Pons (tissue), 1 donor: ENCODE results near the gene AMER3.

ENCODE experiments used
- DNase-seq: peaks from one replicate; pipeline ENCODE4 v3.0.0-alpha.2; 2016; ENCODE audit warnings: low spot score

AMER3 gene

GRCh38 chr2:130756053-130756873 lies 923 bp downstream of the AMER3 start:
- DNase-seq: no peak

- DNase-seq: no peak
Measured at GRCh38 chr2:130756874-130757668, 1.7 kb downstream of the AMER3 start.

GRCh38 chr2:130759906-130760753 lies 4.8 kb downstream of the AMER3 start:
- DNase-seq: no peak

- no peak for DNase-seq
Measured at GRCh38 chr2:130760754-130761751, 5.7 kb downstream of the AMER3 start.

- DNase-seq: no peak
Measured at GRCh38 chr2:130762031-130762909, 6.9 kb downstream of the AMER3 start.

- DNase-seq: no peak
Measured at GRCh38 chr2:130762910-130763385, 7.6 kb downstream of the AMER3 start.

GRCh38 chr2:130763405-130763804 lies 8.1 kb downstream of the AMER3 start:
- DNase-seq: no peak

GRCh38 chr2:130764035-130764820 lies 8.9 kb downstream of the AMER3 start:
- no peak for DNase-seq

- DNase-seq: no peak
Measured at GRCh38 chr2:130764821-130765115, 9.4 kb downstream of the AMER3 start.

- no peak for DNase-seq
Measured at GRCh38 chr2:130765464-130765863, 10.1 kb downstream of the AMER3 start.

GRCh38 chr2:130766037-130766436 lies 10.7 kb downstream of the AMER3 start:
- DNase-seq: no peak

- DNase-seq: no peak
Measured at GRCh38 chr2:130766711-130767407, 11.5 kb downstream of the AMER3 start.

GRCh38 chr2:130767408-130767775 lies 12.1 kb downstream of the AMER3 start:
- DNase-seq: no peak

- no peak for DNase-seq
Measured at GRCh38 chr2:130768191-130768855, 13.0 kb downstream of the AMER3 start.

GRCh38 chr2:130769343-130769907 lies 14.1 kb downstream of the AMER3 start:
- no peak for DNase-seq

- no peak for DNase-seq
Measured at GRCh38 chr2:130776550-130776949, 21.2 kb downstream of the AMER3 start.

GRCh38 chr2:130778781-130779180 lies 23.4 kb downstream of the AMER3 start:
- DNase-seq: no peak
